Sigmoid colon (tissue), 4 donors: ENCODE measurements around the gene STK32B.

ENCODE experiments used
- EP300 ChIP-seq, 4 donors: sonication (generic); formaldehyde crosslinking; IDR thresholded peaks; one replicate each; pipeline ENCODE4 v1.6.1; 2017; ENCODE audit warnings: antibody characterized with exemption in 4 of 4
- POLR2A ChIP-seq, 2 donors: fragments of 450-650 bp; IDR thresholded peaks; one replicate each; pipeline ENCODE4 v1.6.1; 2016; ENCODE audit warnings: antibody characterized with exemption in 2 of 2, mild to moderate bottlenecking in 2 of 2, moderate library complexity in 2 of 2
- POLR2AphosphoS5 ChIP-seq, 4 donors: sonication (generic); formaldehyde crosslinking; IDR thresholded peaks; one replicate each; pipeline ENCODE4 v1.6.1; 2017; ENCODE audit warnings: antibody characterized with exemption in 4 of 4
- TF ChIP-seq, protein P1 (sequence below), 4 experiments: fragments of 450-650 bp in 3 of 4; fragments of 200-600 bp in 1 of 4; IDR thresholded peaks; one replicate each; pipeline ENCODE4 v1.5.1; 2016 to 2019; ENCODE audit warnings: antibody characterized with exemption in 4 of 4, mild to moderate bottlenecking in 3 of 4, moderate library complexity in 2 of 4

GRCh38 chr4:5048721-5049120 lies 2.6 kb upstream of the STK32B start:
- TF ChIP-seq, protein P1, sequence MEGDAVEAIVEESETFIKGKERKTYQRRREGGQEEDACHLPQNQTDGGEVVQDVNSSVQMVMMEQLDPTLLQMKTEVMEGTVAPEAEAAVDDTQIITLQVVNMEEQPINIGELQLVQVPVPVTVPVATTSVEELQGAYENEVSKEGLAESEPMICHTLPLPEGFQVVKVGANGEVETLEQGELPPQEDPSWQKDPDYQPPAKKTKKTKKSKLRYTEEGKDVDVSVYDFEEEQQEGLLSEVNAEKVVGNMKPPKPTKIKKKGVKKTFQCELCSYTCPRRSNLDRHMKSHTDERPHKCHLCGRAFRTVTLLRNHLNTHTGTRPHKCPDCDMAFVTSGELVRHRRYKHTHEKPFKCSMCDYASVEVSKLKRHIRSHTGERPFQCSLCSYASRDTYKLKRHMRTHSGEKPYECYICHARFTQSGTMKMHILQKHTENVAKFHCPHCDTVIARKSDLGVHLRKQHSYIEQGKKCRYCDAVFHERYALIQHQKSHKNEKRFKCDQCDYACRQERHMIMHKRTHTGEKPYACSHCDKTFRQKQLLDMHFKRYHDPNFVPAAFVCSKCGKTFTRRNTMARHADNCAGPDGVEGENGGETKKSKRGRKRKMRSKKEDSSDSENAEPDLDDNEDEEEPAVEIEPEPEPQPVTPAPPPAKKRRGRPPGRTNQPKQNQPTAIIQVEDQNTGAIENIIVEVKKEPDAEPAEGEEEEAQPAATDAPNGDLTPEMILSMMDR (IDR thresholded peaks at IDR 0.05), result no peak
- TF ChIP-seq POLR2A (IDR thresholded peaks at IDR 0.05) (no peak), EP300 (IDR thresholded peaks at IDR 0.05) (no peak), POLR2AphosphoS5 (IDR thresholded peaks at IDR 0.05) (no peak)
